DMS79 (cell line): ENCODE measurements around the gene SMPD2.

Experiments used
- DNase-seq: peaks from one replicate; lab custom pipeline; 2025; lab: John Stamatoyannopoulos, UW

Gene SMPD2

DNA sequence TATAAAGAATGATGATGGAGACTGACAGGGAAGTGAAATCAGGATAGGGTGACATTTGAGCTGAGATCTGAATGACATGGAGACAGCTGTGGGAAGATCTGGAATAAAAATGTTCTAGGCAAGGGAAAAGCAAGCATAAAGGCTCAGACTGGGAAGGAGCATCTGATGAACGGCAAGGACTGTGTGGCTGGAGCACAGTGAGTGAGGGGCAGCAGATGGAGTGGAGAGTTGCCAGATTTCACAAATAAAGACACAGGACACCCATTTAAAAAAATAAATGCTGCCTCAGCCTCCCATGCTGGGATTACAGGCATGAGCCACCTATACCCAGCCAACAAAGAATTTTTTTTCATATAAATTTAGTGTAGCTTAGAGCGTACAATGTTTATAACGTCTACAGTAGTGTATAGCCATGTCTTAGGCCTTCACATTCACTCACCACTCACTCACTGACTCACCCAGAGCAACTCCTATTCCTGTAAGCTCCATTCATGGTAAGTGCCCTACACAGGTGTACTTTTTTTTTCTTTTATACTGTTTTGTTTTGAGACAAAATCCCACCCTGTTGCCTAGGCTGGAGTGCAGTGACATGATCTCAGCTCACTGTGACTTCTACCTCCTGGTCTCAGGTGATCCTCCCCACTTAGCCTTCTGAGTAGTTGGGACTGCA lies 44.9 kb downstream of the SMPD2 start:
- DNase-seq: no peak

GRCh38 chr6:109486068-109486467 lies 45.5 kb downstream of the SMPD2 start:
- DNase-seq: no peak

GRCh38 chr6:109488001-109488400 lies 47.5 kb downstream of the SMPD2 start:
- DNase-seq: no peak

DNA sequence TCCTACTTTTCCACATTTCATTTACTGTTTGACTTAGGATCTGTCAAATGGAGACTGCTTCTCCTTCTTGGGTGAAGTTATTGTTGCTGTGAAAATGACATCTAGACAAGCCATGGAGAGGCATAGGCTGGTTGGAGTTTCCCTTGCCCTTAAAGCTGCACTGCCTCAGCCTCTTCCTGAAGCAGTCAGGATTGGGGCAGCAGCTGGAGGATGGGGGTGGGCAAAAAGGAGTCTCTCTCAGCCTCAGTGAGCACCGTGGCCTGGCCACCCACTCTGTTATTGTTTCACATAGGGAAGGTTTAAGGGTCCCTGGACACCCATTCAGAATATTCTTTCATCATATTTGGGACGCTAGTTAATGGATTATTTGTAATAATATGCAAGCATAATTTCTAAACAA lies 50.2 kb downstream of the SMPD2 start:
- no peak for DNase-seq

GRCh38 chr6:109491207-109491938 lies 50.8 kb downstream of the SMPD2 start:
- DNase-seq: no peak
